HG03139 (cell line): Measurements from ENCODE around the gene ZNF292.
"Not testable (repeated sequence)": the region's sequence is repeated elsewhere in the genome, so short reads cannot be mapped to it uniquely, and the experiment has no call there.

ENCODE experiments used
- ATAC-seq: cut with Tn5 transposase; IDR thresholded peaks from one replicate; pipeline ENCODE4 v1.9.1; 2021; ENCODE audit not compliant: unreplicated experiment

The ZNF292 gene

DNA sequence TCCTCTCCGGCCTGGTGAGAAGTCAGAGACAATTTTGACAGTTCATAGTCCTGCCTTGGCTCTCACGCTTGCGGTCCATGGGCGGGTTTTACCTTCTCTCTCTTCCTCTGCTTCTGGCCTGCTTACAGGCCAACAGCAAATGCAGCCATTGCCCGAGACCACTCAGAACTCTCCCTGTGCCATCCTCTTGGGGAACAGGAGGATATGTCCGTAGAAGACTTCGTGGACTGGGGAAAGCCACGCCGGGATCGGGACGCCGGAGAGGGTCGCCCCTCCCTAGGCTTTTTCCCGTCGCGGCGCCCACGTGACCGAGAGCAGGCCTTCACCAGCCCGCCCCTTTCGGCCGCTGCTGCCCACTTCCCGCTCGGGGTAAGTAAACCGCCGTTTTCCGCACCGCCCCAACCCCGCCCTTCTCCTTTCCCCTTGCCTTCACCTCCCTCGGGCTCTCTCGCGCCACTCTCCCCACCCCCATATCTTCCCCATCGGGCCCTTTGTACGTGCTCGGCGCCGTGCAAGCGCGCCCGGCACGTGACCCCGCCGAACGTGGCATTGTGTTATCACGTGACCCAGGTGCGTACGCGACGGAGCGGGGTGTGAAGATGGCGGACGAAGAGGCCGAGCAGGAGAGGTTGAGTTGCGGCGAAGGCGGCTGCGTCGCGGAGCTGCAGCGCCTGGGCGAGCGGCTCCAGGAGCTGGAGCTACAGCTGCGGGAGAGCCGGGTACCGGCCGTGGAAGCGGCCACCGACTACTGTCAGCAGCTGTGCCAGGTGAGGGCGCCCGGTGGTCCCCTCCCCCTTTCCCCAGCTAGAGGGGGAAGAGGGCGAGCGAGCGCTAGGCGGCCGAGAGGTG lies at the start of gene ZNF292:
TSS of gene ZNF292 (plus strand) at position 573 of the 849 bp plus-strand sequence. CDS start at position 600, 27 bp downstream.
- ATAC-seq: peak; percentile 70

DNA sequence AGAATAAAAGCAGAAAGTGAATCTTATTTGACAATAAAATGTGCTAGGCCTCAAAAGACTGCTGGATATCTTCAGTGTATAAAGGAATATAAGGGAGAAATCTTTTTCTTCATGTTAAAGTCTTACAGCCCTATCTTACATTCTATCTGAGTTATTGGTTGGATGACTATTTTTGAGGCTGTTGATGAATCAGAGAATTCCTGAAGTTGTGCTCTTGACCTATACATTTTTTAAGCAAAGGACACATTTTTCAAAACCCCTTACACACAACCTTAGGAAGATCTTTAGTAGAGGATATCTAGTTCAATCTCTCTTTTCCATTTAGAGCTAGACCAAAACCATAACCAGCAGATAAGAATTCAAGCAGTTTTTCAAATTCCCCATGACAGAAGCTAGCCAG lies 49.5 kb upstream of the ZNF292 start:
- no peak for ATAC-seq

DNA sequence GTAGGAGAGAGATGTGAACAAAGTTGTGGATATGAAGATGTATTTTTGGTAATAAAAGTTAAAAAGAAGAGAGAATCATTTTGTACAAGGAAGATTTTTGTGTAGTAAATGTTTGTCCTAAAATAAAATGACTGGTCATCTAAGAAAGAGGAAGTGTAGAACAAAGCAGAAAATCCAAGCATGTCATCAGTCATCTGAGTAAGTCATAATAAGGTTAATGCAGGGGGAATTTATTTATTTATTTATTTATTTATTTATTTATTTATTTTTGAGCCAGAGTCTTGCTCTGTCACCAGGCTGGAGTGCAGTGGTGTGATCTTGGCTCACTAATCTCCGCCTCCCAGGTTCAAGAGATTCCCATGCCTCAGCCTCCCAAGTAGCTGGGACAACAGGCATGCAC lies 44.7 kb upstream of the ZNF292 start:
- no peak for ATAC-seq

DNA sequence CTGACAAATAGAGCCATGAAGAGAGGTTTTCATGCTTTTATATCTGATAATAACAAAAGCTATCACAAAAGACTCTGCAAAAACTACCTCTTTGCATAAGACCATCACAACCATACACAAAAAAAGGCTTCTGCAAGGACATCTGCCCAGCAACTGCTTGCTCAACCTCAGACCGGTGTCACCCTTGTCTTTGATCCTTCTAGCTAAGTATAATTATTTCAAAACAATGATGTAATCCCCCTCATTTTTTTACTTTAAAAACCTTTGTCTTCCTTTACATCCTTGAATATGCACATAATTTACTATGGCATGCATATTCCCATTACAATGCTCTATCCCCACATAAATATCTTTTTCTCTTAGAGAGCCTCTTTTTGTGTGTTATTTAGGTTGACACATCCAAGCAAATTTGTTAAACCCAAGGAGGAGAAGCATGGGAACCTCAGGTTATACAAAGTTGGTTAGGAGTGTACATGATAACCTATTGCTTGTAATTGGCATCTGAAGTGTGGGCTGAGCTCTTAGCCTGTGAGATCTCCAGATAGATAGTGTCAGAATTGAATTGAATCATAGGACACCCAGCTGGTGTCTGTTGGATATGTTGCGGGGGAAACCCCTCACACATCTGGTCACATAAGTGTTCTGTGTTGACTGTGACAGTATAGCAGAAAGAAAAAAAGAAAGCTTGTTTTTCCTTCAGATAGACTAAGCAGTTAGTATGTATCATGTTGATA lies 39.8 kb upstream of the ZNF292 start:
- no peak for ATAC-seq

DNA sequence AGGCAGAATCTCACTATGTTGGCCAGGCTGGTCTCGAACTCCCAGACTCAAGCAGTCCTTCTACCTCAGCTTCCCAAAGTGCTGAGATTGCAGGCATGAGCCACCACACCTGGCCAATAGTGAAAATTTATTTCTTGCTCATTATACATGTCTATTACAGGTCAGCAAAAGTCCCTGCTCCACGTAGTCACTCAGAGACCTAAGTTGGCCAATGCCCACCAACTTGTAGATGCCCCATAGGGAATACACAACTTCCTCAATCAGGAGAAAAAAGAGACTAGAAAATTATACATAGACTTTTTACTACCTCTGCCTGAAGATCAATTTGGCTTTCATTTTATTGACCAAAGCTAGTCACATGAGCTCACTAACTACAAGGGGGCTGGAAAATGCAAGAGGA lies 38.4 kb upstream of the ZNF292 start:
- no peak for ATAC-seq

DNA sequence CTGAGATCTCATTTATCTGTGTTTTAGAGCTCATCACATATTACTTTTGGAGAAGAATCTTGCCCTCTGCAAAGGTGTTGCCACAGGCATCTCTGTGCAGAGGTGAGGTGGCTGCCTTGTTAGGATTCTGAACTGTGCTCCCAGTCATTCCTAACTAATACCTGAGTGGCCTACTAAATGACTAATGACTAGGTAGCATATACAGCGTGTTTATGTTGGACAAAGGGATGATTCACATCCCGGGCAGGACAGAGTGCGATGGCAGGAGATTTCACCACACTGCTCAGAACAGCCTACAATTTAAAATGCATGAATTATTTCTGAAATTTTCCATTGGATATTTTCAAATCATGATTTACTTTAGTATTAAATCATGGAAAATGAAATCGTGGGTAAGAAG lies 37.3 kb upstream of the ZNF292 start:
- ATAC-seq: no peak

DNA sequence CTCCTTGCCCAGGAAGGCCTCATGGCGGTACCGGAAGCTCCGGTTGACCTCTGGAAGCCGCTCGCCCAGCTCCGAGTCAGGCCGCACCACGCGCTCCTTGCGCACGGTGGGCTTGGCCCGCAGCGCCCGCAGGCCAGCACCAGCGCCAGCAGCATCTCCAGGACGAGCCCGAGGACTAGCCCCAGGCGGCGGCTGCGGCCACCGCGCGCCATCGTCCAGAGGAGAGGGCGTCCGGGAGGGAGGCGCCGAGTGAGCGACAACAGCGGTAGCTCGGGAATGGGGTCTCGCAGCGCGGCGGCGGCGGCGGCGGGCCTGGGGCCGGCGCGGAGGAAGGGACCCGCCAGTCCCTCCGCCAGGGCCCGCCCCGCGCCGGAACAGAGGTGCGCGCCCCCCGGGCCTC lies 32.9 kb upstream of the ZNF292 start:
- ATAC-seq: no peak

DNA sequence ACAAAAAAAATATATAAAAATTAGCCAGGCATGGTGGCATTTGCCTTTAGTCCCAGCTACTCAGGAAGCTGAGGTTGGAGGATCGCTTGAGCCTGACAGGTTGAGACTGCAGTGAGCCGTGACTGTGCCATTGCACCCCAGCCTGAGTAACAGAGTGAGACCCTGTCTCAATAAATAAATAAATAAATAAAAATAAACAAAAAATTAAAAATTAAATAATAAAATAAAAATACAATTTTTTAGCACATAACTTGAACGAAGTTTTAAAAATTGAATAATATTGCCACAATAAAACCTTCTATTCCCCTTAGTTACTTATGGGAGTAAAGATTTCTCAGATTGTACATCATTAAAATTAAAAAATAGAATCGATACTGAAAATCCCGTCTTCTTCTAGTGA lies 31.3 kb upstream of the ZNF292 start:
- ATAC-seq: no peak

DNA sequence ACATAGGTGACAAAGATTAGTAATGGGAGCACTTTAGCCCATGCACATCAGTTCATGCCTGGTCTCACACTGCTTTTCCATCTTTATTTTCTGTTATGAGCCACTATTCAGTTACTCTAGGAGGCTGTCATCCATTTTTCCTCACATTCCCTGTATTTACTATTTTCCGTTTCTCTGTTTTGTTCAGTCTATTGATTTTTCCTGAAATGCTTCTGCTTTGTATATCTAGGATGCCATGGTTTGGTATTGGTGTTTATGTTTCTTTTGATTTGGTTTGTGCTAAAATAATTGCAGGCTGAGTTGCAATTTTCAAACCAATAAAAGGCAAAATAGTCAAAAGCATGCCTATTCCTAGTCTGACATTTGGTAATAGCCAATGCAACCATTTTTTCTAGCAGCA lies 28.9 kb upstream of the ZNF292 start:
- ATAC-seq: no peak

DNA sequence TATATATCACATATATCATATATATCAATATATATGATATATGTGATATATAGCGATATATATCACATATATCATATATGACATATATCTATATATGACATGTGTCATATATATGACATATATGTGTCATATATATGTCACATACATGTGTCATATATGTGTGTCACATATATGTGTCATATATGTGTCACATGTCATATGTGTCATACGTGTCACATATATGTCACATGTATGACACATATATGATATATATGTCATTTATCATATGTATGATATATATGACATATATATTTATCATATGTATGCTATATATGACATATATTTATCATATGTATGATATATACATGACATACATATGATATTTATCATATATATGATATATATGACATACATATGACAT lies 27.6 kb upstream of the ZNF292 start:
- no peak for ATAC-seq

DNA sequence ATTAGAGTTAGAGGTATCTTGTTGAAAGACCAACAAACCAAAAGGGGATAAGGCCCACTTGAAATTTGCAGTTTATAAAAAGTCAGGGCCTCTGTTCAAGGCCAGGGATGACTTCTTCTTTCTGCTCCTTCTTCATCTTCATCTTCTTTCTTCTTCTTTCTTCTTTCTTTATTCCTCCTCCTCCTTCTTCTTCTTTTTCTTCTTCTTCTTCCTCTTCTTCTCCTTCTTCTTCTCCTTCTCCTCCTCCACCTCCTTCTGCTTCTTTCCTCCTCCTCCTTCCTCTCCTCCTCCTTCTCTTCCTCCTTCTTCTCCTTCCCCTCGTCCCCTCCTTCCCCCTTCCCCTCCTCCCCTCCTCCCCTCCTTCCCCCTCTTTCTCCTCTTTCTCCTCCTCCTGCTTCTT lies 18.4 kb upstream of the ZNF292 start:
- ATAC-seq: no peak

DNA sequence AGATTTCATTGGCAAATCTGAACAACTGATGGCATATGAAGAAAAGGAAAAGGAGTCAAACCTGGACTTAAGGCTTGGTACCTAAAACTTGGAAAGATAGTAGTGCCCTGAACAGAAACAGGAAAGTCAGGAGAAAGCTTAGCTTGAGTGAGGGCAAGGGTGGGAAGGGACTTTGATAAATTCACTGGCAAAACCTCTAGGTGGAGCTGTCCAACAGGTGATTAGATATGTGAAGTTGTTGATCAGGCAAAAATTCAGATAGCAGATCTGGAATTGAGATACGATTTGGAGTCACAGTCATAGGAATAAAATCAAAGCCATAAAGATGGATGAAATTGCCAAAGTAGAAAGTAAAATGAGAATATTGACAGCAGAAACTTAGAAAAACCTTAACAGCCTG lies 16.1 kb upstream of the ZNF292 start:
- ATAC-seq: no peak

DNA sequence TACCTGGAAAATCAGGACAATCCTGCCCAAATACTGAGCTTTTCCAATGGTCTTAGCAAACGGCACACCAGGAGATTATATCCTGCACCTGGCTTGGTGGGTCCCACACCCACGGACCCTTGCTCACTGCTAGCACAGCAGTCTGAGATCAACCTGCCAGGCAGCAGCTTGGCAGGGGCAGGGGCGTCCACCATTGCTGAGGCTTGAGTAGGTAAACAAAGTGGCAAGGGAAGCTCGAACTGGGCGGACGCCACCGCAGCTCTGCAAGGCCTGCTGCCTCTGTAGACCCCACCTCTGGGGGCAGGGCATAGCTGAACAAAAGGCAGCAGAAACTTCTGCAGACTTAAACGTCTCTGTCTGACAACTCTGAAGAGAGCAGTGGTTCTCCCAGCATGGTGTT lies 15.4 kb upstream of the ZNF292 start:
- not testable (repeated sequence) for ATAC-seq

DNA sequence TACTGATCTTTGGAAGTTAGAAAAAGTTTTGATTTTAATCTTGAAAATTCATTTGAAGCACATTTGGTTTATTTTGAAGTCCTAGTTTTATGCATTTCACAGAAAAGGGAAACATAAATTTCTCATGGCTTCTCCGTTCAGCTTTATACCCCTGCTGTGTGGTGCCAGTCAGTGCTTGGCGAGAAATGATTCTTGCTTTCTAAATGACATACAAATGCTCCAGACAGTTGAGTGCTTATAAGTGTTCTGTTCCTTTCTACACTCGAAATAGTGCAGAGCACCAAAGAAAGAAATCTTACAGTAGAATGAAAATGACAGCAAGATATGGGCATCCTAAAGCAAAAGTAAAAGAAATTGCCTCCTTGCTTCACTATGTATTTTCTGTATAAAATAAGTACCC lies 9.0 kb upstream of the ZNF292 start:
- ATAC-seq: no peak

DNA sequence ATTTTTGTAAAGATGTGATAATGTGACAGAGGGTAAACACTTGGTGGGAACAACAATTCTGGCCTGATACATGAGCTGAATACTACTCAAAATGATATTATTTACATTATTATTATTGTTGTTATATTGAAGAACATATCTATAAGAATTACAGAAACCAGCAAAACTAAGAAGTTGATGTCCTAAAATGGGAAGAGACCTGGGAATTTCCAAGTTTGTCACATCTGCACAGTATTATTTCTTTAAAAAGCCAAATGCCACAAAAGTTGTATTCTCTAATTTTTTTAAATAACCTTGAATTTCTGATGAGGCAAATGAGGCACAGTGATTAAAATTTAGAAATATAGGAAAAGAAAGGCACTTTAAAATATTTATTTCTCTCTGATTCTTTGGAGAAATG lies 5.0 kb upstream of the ZNF292 start:
- no peak for ATAC-seq

DNA sequence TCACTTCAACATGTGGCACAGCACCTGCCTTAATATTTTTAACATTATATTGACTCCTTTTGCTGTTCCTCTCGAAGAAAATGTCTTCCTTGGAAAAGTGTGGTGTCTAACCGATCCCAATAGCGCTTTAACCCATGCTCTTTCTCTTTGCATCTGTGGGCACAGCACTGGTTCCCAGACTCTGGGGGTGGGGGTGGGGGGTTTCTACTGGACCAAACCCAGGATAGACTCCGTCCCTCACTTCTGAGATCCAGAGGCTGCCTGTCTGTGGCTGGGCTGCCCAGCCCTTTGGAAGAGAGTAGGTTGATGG lies 3.9 kb upstream of the ZNF292 start:
- no peak for ATAC-seq

DNA sequence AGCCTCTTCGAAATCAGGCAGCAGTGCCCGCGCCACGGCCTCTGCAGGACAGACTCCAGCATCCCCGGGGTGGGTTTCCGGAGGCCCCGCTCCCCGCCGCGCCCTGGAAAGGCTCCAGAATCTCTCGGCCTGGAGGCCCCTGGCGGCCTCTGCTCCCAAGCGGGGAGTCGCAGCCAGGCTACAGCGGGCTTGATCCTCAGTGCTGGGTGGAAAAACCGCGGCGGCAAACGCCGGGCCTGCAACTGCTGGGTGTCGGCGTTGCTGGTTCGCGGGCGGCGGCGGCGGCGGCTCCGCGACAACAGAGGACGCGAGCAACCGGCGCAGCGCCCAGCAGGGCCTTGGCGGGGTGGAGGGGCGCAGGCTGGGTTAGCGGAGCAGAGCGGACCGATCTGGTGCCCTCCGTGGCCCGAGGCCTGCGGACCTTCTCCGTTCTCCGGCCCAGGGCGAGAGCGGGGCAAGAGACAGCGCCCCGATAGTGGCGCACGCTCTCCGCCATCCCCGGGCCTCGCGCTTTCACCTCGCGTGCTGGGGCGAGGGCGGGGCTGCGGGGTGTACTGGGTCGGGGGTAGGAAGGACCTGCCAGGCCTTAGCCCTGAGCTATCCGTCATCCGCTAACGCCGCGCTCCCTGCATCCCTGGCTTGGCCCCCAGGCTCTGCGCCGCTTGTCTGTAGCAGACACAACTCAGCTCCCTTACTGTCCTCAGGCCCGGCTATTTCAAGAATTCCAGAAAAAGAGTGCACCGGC lies 3.4 kb upstream of the ZNF292 start:
- ATAC-seq: peak; percentile 35

DNA sequence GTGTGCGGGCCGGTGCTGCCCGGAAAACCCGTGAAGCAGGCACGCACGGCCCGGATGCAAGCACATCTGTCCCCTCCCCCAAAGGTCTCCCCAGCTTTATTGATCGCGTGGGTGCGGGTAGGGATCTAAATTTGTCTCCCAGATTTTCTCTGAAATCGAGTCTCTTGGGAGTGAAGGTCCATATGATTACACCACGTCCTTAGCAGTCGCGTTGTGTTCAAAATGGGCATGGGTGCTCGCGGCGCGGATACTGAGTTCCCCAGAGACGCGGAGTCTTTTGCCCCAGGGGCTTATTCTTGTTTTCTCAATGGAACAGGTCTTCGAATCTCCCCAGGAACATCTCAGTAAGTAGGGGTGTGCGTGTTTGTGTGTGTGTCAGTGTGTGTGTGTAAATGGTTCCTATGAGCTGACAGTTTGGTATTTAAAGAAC lies 2.8 kb upstream of the ZNF292 start:
- no peak for ATAC-seq

DNA sequence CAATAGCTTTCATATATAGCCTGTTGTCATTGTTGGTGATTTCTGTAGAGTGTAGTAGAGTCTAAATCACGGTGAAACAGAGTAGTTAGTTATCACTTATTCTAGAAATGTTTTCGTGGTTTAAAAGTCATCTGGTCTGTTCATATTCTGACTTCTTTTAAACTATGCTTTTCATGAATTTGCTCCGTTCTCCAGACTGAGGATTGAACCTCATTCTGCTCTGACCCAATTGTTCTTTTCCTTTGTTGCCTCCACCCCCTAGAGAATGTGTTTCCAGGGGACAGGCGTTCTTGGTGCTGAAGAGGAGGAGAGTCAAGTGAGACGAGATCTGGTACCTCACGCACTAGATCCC lies 748 bp upstream of the ZNF292 start:
- ATAC-seq: no peak

DNA sequence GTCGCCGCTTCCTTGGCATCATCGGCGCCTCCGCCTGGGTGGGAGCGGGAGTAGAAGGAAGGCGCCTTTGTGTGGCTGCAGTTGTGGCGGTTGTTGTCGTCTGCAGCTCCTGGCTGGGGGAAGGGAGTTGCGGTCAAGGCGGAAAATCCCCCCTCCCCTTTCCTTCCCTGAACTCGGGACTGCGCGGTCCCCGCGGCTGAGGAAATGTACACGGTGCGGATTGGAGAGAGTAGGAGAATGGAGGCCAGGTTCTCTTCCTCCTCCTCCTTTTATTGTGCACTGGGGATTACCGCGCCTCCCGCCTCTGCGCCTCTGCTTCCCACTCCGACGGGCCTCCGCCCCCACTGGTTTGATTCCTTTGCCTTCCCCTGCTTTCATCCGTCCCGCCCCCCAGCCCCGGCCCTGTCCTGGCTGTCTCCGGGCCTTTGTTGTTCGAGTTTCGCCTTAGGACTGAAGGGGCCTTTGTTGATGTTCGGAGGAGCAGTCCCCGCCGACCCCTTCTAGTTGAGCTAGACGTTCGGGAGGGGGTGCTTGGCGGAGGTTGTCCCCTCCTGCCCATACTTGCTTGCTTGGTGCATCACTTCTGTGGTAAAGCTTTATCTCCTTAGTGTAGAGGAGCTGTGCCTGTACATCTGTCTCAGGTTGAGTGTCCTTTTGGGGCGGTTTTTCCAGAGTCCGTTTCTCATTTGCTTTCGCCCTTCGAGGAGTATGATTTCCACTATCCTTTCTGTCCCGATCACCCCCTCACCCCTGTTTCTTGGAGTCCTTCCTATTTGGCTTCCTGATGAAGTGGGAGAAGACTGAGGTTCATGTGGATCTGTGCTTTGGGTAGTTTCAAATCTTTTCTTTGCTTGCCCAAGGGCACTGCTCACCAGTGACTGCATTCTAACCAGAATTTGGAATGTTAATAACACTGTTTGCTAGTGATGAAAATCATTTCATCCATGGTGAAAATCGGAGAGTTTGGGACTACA lies 764 bp downstream of the ZNF292 start:
- no peak for ATAC-seq

DNA sequence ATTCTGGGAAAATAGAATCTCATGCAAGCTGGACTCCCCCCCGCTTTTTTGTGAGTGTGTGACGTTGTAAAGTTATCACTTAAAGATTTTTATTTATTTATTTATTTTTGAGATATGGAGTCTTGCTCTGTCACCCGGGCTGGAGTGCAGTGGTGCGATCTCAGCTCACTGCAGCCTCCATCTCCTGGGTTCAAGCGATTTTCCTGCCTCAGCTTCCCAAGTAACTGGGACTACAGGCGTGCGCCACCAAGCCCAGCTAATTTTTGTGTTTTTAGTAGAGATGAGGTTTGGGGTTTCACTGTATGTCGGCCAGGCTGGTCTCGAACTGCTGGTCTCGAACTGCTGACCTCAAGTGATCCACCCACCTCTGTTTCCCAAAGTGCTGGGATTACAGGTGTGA lies 2.2 kb downstream of the ZNF292 start:
- not testable (repeated sequence) for ATAC-seq
